HG03575 (cell line): ENCODE measurements around the gene ITPR2.
"Not testable (repeated sequence)": the region's sequence is repeated elsewhere in the genome, so short reads cannot be mapped to it uniquely, and the experiment has no call there.

ENCODE experiments used
- ATAC-seq: cut with Tn5 transposase; IDR thresholded peaks from one replicate; pipeline ENCODE4 v1.9.1; 2021; ENCODE audit not compliant: unreplicated experiment, insufficient number of reproducible peaks, low FRiP score; ENCODE audit errors: extremely low read depth

Gene ITPR2

GRCh38 chr12:26771861-26772260 is 61.1 kb downstream of the ITPR2 start:
- ATAC-seq: no peak

GRCh38 chr12:26770239-26771070 is 62.5 kb downstream of the ITPR2 start:
- no peak for ATAC-seq

GRCh38 chr12:26769611-26770010 is 63.4 kb downstream of the ITPR2 start:
- ATAC-seq: no peak

- ATAC-seq: no peak
These were observed 64.1 kb downstream of the ITPR2 start for GRCh38 chr12:26768611-26769603.

- no peak for ATAC-seq
These were observed 65.1 kb downstream of the ITPR2 start for GRCh38 chr12:26767865-26768264.

GRCh38 chr12:26767116-26767515 is 65.9 kb downstream of the ITPR2 start:
- no peak for ATAC-seq

- ATAC-seq: no peak
These were observed 70.8 kb downstream of the ITPR2 start for GRCh38 chr12:26762186-26762585.

GRCh38 chr12:26761775-26762174 is 71.2 kb downstream of the ITPR2 start:
- no peak for ATAC-seq

GRCh38 chr12:26760657-26761293 is 72.2 kb downstream of the ITPR2 start:
- ATAC-seq: no peak

- not testable (repeated sequence) for ATAC-seq
These were observed 77.6 kb downstream of the ITPR2 start for GRCh38 chr12:26755362-26755761.

- no peak for ATAC-seq
These were observed 78.8 kb downstream of the ITPR2 start for GRCh38 chr12:26754148-26754547.

- no peak for ATAC-seq
These were observed 81.8 kb downstream of the ITPR2 start for GRCh38 chr12:26751179-26751578.

GRCh38 chr12:26750531-26751175 is 82.3 kb downstream of the ITPR2 start:
- ATAC-seq: no peak

GRCh38 chr12:26749781-26750180 is 83.2 kb downstream of the ITPR2 start:
- ATAC-seq: peak; percentile 57

GRCh38 chr12:26748741-26749431 is 84.1 kb downstream of the ITPR2 start:
- no peak for ATAC-seq

GRCh38 chr12:26748412-26748740 is 84.6 kb downstream of the ITPR2 start:
- ATAC-seq: no peak

GRCh38 chr12:26746121-26746714 is 86.8 kb downstream of the ITPR2 start:
- no peak for ATAC-seq
